Thymus (tissue), 11 donors: Measurements from ENCODE around the gene RNF44. TPM values are rescaled to one million over a fixed set of nuclear protein-coding genes. Genes with fewer than 3 reads are reported as not detected.
A peak's percentile ranks its signal among the peaks of the same experiment; 100 is the strongest.

ENCODE experiments used
- DNase-seq, 9 donors: peaks; one replicate each; pipeline ENCODE4 v3.0.0-alpha.2; 2013; ENCODE audit warnings: low spot score in 9 of 9, low read depth in 6 of 9, missing footprints in 1 of 9
- H3K27ac ChIP-seq, 2 donors: one replicate each; pipeline ENCODE4 v1.5.1; 2013; ENCODE audit warnings: control low read depth in 1 of 2, low read depth in 1 of 2, low read length in 1 of 2, mild to moderate bottlenecking in 1 of 2, moderate library complexity in 1 of 2
- H3K27me3 ChIP-seq, 2 donors: one replicate each; pipeline ENCODE4 v1.5.1; 2013; ENCODE audit warnings: low read length in 1 of 2; ENCODE audit not compliant: control insufficient read depth in 2 of 2, insufficient read depth in 1 of 2
- H3K36me3 ChIP-seq, 2 donors: one replicate each; pipeline ENCODE4 v1.5.1; 2013; ENCODE audit warnings: low read length in 1 of 2, mild to moderate bottlenecking in 1 of 2, moderate library complexity in 1 of 2; ENCODE audit not compliant: control insufficient read depth in 2 of 2, insufficient read depth in 2 of 2
- H3K4me1 ChIP-seq, 2 donors: one replicate each; pipeline ENCODE4 v1.5.1; 2013; ENCODE audit warnings: low read length in 2 of 2; ENCODE audit not compliant: control insufficient read depth in 2 of 2, insufficient read depth in 2 of 2
- H3K4me3 ChIP-seq, 2 donors: one replicate each; pipeline ENCODE4 v1.5.1; 2013; ENCODE audit warnings: low read length in 2 of 2, control low read depth in 1 of 2, mild to moderate bottlenecking in 1 of 2
- H3K9me3 ChIP-seq, 2 donors: one replicate each; pipeline ENCODE4 v1.5.1; 2013; ENCODE audit warnings: low read length in 1 of 2, mild to moderate bottlenecking in 1 of 2; ENCODE audit not compliant: control insufficient read depth in 2 of 2, insufficient read depth in 1 of 2
- WGBS: extraction: QIAGEN DNeasy Blood & Tissue Kit; methylation state at CpG from one replicate; pipeline ENCODE4 v1.1.7; 2013; 5-methylcytosine and 5-hydroxymethylcytosine counted together
- polyA plus RNA-seq: library from polyadenylated mRNA; stranded (reverse); fragments of 200-250 nt; gene quantifications from one replicate; pipeline ENCODE4 v1.2.3, GENCODE V29; 2013
- total RNA-seq: library from RNA; stranded (reverse); fragments of 120-200 nt; gene quantifications from one replicate; pipeline ENCODE4 v1.2.4, GENCODE V29; 2013
- donor health status: healthy.

Gene RNF44
- total and polyA plus RNA-seq, 2 donors = 19.3 to 54.8 TPM

DNA sequence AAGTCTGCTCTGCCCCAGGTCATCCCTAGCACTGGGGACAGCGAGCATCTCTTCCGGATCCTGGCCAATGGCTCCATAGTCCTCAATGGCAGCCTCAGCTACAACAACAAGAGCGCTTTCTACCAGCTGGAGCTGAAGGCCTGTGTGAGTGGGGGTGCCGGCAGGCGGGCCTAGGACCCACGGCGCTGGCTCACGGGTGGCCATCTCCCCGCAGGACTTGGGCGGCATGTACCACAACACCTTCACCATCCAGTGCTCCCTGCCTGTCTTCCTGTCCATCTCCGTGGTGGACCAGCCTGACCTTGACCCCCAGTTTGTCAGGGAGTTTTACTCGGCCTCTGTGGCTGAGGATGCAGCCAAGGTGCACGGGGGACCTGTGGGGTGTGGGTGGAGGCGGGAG, 37.9 kb upstream of the RNF44 start:
- Histone ChIP-seq H3K36me3 (no peaks in the 10 kb centered on the region), H3K4me3 (no peak overlapping the region), H3K4me1 (no peaks in the 10 kb centered on the region), H3K27ac (no peak overlapping the region), H3K9me3 (no peaks in the 10 kb centered on the region), H3K27me3 (peaks cover 0 to 15% of the 10 kb centered on the region in 2 donors)
- DNase-seq = no peak
- 95% methylated on average over 14 of the region's 14 CpGs for WGBS

DNA sequence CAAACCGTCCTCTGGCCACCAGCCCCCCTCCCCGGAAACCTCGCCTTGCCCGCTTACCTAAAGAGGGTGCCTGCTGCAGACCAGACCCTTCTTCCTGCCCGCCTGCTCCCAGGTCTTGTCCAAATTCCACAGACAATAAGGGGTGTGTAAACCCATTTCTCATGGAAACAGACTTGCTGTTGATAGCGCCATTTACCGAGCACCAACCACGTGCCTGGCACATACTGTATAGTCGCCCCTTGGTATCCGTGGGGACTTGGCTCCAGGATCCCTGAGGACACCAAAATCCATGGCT, 37.0 kb upstream of the RNF44 start:
- H3K9me3 ChIP-seq = no peaks in the 10 kb centered on the region
- 58% methylated on average over 10 of the region's 10 CpGs for WGBS
- no peak overlapping the region for H3K4me3 ChIP-seq
- H3K36me3 ChIP-seq = no peaks in the 10 kb centered on the region
- peaks cover 0 to 12% of the 10 kb centered on the region in 2 donors for H3K27me3 ChIP-seq
- H3K4me1 ChIP-seq = no peaks in the 10 kb centered on the region
- no peak for DNase-seq
- no peak overlapping the region for H3K27ac ChIP-seq

- Histone ChIP-seq H3K27ac (no peak overlapping the region), H3K9me3 (no peaks in the 10 kb centered on the region), H3K4me1 (no peaks in the 10 kb centered on the region), H3K36me3 (no peaks in the 10 kb centered on the region), H3K4me3 (no peak overlapping the region), H3K27me3 (peaks cover 0 to 12% of the 10 kb centered on the region in 2 donors)
- 49% methylated on average over 18 of the region's 18 CpGs for WGBS
- DNase-seq = peak in 7 of 9 donors; percentile 14 to 72 (median 49)
These were observed 36.5 kb upstream of the RNF44 start for GRCh38 chr5:176573564-176574296.

DNA sequence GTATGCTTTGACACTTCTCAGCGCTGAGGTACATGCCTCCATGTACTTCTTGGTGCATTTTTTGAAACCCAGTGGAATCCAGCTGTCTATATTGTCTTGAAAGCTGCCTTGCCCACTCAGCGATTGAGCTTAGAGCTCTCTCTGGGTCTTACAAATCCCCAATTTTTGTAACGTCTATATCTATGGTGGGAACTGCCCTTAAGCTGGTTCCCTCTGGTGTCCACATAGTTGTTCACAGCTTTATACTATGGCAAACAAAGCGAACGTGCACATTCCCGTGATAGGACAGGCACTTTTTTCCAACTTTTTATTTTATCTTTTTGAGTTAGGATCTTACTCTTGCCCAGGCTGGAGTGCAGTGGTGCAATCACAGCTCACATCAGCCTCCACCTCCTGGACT, 32.8 kb upstream of the RNF44 start:
- no peaks in the 10 kb centered on the region for H3K36me3 ChIP-seq
- H3K9me3 ChIP-seq = no peaks in the 10 kb centered on the region
- DNase-seq = no peak
- 64% methylated on average over 6 of the region's 6 CpGs for whole genome bisulfite sequencing
- no peak overlapping the region for H3K27ac ChIP-seq
- no peak overlapping the region for H3K4me3 ChIP-seq
- H3K27me3 ChIP-seq = peaks cover 0 to 12% of the 10 kb centered on the region in 2 donors
- no peaks in the 10 kb centered on the region for H3K4me1 ChIP-seq

DNA sequence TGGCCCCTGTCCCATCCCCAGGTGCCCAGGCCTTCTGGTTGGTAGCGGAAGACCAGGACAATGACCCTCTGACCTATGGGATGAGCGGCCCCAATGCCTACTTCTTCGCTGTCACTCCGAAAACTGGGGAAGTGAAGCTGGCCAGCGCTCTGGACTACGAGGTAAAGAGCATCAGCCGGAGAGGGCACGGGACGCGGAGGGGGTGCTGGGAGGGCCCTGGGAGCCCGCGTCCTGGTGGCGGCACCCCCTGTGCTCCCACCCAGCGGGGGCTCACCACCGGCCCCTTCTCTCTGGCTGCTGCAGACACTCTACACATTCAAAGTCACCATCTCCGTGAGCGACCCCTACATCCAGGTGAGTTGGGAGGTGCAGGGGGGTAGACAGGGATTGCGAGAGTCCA, 31.5 kb upstream of the RNF44 start:
- Histone ChIP-seq H3K36me3 (no peaks in the 10 kb centered on the region), H3K4me3 (no peak overlapping the region), H3K4me1 (no peaks in the 10 kb centered on the region), H3K9me3 (no peaks in the 10 kb centered on the region), H3K27me3 (peaks cover 0 to 10% of the 10 kb centered on the region in 2 donors), H3K27ac (no peak overlapping the region)
- 90% methylated on average over 18 of the region's 18 CpGs for WGBS
- DNase-seq = no peak

DNA sequence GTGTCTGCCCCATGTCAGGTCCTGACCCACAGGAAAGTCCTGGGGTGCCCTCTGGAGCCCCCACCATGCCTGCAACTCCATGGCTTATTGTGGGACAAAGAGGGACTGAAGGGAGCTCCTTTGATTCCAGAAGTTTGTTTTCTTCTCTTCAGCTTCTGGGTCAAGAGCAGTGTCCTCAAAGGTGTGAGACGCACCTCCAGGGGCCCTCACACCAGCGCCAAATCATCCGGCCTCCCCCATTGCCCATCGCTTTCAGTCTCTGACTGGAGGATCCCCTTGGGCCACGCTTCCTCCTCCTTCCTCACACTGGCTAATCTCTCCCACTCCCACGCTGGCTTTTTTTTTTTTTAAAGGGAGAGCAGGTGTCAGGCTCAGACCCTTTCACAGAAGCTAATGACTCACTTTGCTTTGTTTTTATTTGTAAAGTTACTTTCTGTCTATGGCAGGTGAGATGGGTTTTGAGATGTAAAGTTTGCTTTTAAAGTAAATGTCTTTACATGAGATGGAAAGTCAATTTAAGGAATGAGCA, 28.6 kb upstream of the RNF44 start:
- no peak overlapping the region for H3K4me3 ChIP-seq
- H3K27me3 ChIP-seq = peaks cover 0 to 2% of the 10 kb centered on the region in 2 donors
- H3K36me3 ChIP-seq = no peaks in the 10 kb centered on the region
- WGBS = 91% methylated on average over 6 of the region's 6 CpGs
- no peak for DNase-seq
- no peak overlapping the region for H3K27ac ChIP-seq
- no peaks in the 10 kb centered on the region for H3K9me3 ChIP-seq
- H3K4me1 ChIP-seq = peaks cover 0 to under 1% of the 10 kb centered on the region in 2 donors

GRCh38 chr5:176564002-176564401, 26.8 kb upstream of the RNF44 start:
- DNase-seq = no peak
- no peak overlapping the region for H3K27ac ChIP-seq
- peaks cover under 1% of the 10 kb centered on the region in 2 donors for H3K9me3 ChIP-seq
- WGBS = 93% methylated on average over 10 of the region's 10 CpGs
- H3K4me3 ChIP-seq = no peak overlapping the region
- peaks cover 3 to 10% of the 10 kb centered on the region in 2 donors for H3K4me1 ChIP-seq
- H3K36me3 ChIP-seq = no peaks in the 10 kb centered on the region
- H3K27me3 ChIP-seq = peaks cover 0 to 2% of the 10 kb centered on the region in 2 donors

GRCh38 chr5:176562189-176562588, 25.0 kb upstream of the RNF44 start:
- WGBS = 89% methylated on average over 10 of the region's 10 CpGs
- no peaks in the 10 kb centered on the region for H3K36me3 ChIP-seq

DNA sequence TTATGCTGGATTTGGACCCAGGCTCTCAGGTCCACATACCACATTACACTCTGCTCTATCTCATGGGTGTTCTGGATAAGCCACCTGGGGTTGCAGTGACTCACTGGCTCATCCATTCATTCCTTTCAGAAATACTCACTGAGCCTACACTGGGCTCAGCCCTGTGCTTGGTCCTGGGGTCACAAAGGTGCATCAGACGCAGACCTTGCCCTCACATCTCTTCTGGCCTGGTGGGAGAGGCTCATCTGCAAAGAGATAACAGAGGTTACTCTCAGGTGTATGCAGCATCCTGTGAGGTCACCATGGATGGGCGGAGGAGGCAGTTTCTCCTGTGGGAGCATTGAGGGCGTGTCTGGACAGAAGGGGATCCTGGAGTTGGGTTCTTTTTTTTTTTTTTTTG, 24.1 kb upstream of the RNF44 start:
- peaks cover 3 to 10% of the 10 kb centered on the region in 2 donors for H3K4me1 ChIP-seq
- peaks cover 1 to 5% of the 10 kb centered on the region in 2 donors for H3K9me3 ChIP-seq
- DNase-seq = no peak
- H3K27me3 ChIP-seq = no peaks in the 10 kb centered on the region
- no peaks in the 10 kb centered on the region for H3K36me3 ChIP-seq
- WGBS = 95% methylated on average over 3 of the region's 3 CpGs
- no peak overlapping the region for H3K4me3 ChIP-seq
- H3K27ac ChIP-seq = no peak overlapping the region

More at GRCh38 chr5:176562189-176562588, 25.0 kb upstream of the RNF44 start:
- Histone ChIP-seq H3K4me3 (no peak overlapping the region), H3K27ac (no peak overlapping the region), H3K4me1 (peaks cover 3 to 10% of the 10 kb centered on the region in 2 donors), H3K27me3 (peaks cover 0 to 2% of the 10 kb centered on the region in 2 donors), H3K9me3 (peaks cover 1 to 5% of the 10 kb centered on the region in 2 donors)
- DNase-seq = no peak
